GM04504 (cell line): Measurements from ENCODE around the gene ZNF536.
"Not testable (repeated sequence)": the region's sequence is repeated elsewhere in the genome, so short reads cannot be mapped to it uniquely, and the experiment has no call there.

Source experiments
- DNase-seq: peaks from one replicate; pipeline ENCODE4 v3.0.0-alpha.2; 2012; ENCODE audit warnings: low read depth

The ZNF536 gene

DNA sequence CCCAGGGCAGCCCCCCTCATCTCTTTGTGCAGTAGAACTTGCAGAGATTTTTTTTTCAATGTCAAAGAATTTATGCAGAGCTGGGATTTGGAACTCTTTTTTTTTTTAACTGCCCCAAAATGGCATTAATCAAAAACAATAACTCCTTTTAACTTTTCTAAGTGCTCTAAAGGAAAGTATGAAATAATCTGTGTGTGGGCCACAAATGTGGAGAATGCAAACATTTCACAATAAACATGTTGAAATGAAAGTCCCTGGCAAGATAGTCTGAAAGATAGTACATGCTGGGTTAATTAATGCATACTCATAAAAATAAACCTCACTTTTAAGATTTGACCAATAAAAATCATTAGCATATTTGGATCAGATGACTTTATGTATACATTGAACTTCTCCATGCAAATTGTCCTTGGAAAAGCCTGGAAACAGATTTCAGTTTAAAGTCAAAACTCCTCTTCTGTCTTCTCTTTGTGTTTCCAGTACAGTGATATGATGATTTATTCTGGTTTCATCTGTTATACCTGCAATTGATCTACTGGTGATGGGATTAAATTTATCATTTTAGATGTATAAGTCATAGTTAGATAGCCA, 30.5 kb upstream of the ZNF536 start:
- DNase-seq: no peak

DNA sequence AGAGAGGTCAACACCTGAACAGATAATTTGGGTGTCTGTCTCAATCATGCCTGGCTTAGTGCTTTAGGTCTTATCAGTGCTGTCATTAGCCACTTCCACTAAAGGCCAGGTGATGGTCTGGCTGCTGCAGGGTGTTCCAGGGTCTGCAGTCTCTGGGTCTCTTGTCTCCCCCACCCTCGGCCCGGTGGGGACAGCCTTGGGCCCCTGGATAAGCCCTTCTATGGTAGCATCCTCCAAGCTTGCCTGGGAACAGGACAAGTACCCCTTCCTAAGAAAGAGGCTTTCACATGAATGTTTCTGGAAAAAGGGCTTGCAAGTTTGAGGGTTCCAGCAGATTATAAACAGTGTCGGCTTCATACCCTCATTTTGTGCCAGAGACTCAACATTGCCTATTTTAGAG, 29.3 kb upstream of the ZNF536 start:
- no peak for DNase-seq

DNA sequence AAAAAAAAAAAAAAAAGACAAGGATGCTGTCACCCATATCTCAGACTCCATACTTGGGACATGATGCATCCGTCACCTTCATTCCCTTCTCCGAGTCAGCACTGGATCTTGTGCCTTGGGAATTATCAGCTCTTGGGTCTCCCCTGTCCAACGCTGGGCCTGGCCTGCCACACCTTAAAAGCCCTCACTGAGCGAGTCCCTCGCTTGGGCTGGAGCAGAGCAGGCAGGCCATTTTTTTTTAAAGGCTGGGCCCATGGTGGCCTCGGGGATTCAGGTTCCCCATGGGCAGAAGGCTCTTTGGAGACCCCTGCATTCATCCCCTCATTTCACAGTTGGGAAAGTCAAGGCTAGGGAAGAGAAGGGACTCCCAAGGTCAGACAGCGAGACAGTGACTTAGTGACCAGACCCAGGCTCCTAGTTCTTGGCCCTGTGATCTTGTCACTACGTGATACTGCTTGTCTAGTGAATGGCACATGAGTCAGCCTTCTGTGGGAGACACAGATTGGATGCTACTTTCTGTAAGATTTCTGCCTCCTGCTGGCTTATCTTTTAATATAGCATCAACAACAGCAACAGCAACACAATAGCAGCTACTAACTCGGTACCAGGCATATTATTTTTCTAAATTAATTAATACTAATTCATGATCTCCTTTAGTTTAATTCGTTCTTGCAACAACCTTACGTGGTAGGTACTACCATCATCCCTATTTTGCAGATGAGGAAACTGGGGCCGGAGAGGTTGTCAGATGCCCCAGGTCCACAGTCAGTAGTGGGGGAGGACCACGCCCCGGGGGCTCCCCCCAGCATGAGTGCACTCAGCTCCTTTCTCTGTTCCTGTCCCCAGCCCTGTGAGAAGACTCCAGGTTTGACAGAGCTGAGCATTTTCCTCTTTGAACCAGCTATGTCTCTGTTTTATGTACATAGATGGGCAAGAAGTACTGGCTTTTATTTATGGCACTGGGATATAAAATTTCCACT, 27.4 kb upstream of the ZNF536 start:
- DNase-seq: no peak

DNA sequence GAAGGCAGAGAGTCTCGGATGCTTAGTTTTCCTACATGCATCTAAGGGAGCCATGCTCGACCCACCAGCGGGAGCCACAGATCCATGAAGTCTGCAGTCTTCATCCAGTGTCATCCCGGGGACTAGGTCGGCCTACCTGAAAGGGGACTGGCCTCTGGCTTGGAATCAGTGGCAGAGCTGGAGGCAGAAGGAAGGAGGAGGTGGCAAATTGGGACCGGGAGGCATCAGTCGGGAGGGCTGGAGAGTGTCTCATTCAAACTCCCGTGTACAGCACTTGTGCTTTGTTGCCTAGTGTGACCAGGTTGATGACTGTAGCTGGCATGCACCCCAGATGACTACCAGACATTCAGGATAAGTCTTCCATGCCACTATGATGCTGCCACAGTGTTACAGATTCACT, 26.5 kb upstream of the ZNF536 start:
- DNase-seq: no peak

DNA sequence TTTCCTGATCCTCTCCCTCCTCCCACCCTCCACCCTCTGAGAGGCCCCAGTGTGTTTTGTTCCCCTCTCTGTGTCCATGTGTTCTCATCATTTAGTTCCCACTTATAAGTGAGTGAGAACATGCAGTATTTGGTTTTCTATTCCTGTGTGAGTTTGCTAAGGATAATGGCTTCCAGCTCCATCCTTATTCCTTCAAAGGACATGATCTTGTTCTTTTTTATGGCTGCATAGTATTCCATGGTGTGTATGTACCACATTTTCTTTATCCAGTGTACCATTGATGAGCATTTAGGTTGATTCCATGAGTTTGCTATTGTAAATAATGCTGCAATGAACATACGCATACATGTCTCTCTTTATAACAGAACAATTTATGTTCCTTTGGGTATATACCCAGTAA, 25.7 kb upstream of the ZNF536 start:
- DNase-seq: not testable (repeated sequence)

DNA sequence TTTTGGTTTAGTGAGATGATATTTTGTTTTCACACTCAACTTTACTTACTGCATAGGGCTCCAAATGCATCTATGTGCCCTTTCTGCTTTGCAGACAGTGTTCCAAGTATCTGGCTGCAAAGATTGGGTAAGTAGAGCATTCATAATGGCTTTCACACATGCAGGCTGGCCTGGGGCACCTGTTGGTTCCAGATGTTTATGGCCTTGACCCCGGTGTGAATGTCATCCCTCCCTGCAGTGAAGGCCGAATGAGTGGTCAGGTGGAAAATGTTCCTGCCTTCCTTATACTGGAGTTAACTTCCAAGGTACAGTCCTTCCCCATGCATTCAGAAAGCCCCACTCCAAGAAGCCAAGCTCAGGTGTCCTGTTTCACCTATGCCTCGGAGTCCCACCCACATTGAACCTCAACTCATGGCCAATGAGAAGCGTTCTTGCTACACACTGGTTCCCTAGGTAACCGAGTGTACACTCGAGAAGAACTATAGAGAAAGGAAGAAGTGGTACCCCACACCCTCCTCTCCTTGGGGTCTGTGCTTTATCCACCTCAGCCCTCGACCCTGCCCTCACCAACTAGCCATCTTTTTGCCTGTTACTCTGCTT, 23.0 kb upstream of the ZNF536 start:
- no peak for DNase-seq

DNA sequence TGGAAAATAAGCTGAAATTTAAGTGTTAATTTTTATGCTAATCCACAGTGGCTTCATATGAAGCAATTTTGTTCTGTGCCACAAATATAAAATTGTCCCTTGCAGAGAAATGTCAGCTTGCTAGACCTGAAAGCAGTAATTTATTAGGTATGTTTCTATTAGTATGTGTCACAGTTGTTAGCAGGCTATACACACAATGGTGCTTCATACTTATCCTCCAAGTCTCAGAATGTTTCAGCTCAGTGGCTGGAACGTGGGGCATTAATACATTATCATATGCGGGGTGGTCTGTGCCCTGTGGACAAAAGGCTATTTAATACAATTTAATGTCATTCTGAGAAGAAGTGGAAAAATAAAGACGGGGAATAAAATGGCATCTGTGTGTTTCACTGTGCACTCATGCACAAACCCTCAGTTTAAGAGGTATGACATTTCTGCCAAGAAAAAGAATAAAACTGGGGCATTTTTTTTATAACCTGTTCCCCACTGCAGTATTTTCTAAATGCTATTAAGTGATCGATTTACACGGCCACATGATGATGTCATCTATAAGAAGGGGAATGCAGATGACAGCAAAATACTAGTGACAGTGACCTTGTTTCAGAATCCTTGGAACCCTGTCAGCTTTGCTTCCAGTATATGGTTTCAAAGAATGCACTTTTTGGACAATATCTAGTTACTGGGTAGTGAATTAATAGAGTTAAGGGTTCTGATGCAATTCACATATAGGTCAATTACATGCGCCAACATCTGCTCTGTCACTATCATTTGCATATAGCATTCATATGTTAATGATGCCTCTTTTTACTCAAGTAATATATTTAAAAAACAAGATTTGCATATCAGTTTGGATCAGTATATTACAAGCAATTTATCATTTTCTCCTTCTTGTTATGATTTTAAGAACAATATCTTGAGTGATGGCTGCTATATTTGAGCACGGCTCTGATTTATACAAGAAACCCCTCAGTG, 21.2 kb upstream of the ZNF536 start:
- no peak for DNase-seq

DNA sequence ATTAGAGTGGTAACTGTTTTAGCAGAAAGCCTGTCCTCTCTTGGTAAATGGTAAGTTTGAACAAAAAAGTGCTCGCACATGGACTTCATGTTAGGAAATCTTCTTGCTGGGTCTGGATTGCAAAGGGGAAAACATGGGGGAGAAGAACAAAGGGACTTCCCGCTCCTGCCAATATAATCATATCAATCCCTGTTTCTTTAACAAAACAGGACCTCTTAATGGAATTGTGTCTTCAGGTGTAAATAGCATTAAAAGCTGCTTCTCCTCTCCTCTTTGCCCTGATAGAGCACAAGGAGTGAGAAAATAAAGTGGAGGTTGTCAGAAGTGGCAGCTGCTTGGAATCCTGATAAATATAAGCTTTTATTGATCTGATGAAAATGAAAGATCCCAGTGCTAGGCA, 20.4 kb upstream of the ZNF536 start:
- DNase-seq: no peak

DNA sequence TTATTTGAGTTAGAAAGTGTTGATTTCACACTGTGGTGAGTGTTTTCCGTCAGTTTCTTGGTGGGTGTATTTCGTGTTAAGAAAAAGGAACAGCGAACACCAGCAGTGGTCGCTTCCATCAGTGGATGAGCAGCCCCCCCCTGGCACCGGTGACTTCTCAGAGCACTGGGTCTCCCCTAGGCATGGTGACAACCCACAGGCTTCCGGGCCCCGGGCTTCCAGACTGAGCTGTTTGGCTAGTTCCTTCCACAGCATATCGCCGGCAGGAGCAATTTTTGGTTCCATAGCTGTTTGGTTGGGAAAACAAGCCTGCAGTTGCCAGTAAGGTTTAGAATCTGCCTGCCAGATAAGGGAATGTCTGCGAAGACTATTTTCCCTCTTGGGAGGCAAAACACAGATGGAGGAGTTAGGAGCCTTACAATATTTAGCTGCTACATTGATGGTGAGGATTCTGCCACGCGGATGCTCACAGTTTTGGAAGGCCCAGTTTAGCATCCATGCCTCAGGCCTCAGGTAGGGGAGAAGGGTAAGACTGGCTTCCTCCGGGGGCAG, 18.7 kb upstream of the ZNF536 start:
- no peak for DNase-seq

DNA sequence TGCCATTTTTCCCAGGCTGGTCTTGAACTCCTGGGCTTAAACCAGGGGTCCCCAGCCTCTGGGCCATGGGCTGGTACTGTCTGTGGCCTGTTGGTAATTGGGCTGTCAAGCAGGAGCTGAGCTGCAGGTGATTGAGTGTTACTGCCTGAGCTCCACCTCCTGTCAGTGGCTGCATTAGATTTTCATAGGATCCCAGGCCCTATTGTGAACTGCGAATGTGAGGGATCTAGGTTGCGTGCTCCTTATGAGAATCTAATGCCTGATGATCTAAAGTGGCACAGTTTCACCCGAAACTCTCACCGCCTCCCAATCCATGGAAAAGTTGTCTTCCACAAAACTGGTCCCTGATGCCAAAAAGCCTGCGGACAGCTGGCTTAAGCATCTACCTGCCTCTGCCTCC, 16.6 kb upstream of the ZNF536 start:
- no peak for DNase-seq

DNA sequence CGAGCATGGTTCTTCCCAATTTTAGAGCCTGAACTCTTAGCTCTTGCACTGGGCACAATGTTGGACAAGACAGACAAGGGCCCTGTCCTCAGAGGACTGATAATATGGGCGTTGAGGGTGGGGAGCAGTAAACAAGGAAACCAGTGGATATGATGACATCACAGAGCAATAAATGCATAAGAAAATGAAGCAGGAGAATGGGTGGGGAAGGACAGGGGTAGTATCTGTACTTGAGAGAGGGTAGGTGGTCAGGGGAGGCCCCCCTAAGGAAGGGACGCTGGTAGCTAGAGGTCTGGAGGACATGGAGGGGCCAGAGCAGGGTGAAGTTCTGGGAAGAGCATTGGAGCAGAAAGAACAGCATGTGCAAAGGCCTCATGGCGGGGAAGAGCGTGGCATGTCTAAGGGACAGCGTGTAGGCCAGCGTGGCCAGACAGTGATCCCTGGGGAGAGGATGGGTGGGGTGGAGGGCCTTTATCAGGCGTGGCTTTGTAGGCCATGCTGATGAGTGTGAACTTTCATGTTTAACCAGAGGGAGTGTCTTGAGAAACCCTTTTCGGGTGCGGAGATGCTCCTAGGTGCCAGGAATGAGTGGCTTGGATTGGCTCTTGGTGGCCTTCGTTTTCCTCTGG, 15.1 kb upstream of the ZNF536 start:
- no peak for DNase-seq

DNA sequence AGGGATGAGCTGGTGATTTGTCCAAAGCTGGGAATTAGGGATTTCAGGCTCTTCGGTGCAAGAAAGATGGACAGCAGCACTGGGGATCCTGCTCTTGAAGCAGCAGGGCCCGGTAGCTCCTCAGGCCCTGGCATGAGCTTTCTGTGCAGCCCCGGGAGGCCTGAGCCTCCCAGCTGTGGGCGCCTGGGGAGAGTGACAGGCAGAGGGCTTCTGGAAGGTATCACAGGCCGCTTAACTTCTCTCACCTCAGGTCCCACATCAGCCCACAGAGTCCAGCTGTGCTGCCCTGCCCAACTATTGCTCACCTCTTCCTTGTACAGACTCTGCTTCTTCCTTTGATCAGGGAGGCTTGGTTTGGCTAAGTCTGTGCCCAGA, 14.6 kb upstream of the ZNF536 start:
- DNase-seq: no peak

DNA sequence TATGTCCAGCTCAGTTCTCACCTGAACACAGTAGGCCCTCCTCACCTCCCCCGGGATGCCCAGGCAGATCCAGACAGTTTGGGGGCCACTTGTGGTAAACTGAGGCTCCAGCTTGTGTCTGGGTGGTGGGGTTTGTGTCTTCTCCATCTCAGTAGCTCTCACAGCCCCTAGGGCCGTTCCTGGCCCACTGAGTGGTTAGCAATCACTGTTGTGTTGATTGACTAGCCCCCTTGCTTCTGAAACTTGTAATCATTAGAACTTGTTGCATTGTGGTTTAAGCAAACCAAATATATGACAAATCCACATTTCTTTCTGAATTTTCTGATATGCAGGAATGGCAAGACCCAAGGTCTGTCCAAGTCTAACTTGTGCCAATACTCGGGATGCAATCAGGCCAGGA, 13.9 kb upstream of the ZNF536 start:
- DNase-seq: no peak

DNA sequence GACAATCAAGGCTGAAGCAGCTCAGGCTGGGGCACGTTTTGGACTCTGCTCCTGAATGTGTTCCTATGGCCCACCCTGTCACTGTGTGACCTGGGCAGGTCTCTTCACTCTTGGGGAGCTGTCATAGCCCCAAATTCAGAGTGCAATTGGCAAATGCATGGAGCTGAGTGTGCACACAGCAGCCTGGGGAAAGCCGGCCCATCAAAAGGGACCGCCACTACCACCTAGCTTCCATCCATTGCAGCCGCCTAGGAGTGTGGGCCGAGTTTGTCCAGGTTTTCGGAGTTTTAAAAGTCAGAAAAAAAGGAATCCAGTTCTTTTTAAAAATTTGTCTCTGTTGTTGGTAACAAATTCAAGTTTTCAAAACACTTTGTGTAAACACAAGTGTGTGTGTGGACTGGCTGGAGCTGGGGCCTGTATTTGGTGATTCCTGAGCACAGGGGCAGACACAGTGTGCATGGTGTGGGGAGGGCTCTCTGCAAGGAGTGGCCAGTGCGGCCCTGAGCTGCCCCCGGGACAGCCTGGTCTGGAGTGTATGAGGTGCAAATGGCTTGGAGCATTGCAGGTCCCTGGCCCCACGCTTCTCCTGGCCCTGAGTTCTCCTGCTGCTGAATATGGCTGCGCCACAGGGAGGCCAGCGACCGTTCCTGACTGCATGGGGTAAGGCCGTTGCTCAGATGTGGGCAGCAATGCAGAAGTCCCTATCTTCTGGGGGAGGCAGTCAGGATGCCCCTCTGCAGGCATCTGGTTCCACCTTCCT, 13.2 kb upstream of the ZNF536 start:
- DNase-seq: no peak

DNA sequence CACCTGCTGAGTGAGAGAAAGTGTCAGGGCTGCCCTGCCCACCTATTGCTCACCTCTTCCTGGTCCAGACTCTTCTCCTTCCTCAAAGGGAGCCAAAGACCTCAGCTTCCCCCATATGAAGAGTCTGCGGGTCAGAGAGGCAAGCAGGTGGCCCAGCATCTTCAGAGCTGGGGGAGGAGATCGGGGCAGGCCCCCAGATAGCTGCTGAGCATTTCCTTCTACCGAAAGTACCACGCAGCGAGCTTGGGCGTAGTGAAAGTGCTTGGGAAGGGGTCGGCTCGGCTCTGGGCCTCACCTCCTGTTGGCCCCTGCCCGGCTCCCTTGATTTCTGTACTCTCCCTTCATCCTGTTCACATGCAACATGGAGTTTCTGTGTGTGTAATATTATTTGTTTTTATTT, 12.2 kb upstream of the ZNF536 start:
- no peak for DNase-seq

DNA sequence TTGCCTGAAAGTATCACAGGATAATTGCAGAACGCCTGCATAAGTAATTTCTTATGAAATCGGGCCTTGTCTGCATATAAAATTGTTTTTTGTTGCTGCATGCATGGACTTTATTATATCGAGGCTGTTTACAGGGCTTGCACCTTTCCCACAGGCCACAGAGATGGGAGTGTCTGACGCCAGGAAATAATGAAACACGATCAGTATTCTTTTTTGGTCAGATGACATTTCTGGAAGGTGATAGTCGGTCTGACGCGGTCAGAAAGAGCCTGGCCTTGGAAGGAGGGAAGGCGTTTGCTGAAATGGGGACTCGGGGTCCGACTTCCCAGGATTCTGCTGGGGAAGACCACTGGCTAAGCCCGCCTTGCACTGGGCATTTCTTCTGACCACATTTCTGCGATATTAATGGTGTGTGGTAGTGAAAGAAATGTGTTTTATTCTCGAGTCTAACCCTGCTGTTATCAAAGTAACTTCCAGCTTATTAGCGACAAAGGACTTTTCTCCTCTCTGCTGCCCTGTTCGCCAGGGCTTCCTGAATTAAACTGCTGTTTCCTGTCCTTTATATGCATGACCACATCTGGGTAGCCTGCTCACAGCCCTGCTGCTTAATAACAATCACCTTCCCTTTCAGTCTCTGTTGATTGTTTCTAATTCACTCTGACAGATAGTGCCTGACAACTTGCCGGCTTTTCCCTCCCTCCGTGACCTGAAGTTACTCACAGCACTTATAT, 11.6 kb upstream of the ZNF536 start:
- no peak for DNase-seq

DNA sequence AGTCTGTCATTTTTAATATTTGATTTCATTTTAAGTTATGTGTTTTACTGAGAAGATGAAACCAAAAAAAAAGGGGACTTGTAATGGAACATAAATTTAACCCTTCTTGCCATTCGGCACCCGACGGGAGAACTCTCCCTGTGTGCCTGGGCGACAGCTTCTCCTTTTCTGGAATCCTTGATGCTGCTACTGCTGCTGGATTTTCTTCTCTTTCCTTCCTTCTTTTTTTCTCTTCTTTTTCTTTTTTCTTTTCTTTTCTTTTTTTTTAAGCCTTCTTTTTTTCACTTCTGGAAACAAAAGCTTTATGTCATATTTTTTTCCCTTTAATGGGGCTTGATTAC, 11.1 kb upstream of the ZNF536 start:
- no peak for DNase-seq

DNA sequence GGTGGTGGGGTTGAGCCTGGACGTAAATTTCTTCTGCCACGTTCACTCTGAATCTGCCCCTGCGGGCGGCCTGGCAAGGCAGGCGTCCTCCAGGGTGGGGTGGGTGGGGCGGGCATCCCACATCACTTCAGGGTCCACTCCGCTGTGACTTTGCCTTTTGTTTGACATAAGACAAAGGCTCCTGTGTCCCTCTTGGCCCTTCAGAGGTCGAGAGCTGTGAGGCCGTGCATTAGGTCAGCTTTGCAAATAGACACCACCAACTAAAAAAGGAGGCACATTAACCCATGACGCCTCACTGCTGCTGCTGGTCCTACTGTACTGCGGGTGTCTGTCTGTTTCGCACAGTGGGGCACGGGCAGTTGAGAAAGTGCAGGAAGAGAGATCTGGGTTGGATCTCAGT, 10.5 kb upstream of the ZNF536 start:
- no peak for DNase-seq

DNA sequence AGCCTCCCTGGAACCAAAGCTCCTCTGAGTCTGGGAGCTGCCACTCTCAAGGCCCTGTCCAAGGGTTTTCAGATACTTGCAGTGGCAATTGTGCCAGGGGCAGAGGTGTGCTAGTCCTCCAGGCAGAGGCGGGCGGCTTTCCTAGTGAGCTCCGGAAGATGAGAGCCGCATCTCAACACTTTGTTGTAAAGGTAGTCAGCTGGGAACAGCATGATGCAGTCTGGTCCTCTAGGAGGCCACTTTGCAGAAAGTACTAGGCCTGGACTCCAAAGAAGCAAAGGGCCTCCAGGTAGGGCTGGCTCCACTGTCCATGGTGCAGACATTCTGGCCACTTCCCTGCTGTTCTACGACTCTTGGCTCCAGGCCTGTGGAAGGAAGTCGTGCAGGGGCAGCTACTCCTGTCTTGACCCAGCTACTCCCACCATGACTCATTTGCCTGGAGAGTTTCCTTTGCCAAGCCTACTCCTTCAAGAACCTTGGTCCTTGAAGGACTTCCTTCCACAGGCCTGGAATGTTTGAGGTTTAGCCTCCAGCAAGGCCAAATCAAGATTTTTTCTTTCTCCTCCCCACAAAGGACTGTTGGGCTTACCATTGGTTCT, 9.9 kb upstream of the ZNF536 start:
- peak; percentile 48 for DNase-seq

DNA sequence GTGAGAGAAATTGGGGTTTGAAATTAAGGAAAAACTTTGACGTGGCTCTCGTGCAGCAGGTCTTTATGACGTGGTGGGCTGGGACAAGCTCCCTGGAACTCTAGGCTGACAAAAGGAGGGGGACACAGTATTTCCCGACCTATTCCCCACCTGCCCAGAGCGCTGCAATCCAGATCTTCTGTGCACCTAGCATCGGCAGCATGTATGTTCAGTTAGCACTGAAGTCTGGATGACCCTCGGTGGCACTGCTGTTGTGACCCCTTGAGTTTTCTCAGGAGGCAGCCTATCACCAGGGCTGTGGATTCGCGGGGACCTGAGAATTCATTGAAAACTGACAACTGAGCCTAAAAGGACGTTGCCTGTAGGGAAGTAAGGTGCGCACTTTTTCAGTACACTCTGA, 9.1 kb upstream of the ZNF536 start:
- no peak for DNase-seq
